OCI-LY3 (cell line): ENCODE measurements around the gene GDPD4.

Source experiments
- CTCF ChIP-seq: fragments of 200-600, 300-600 bp; sonication (generic); IDR thresholded peaks from 2 replicates; pipeline ENCODE4 v1.5.1; 2014; ENCODE audit warnings: antibody characterized with exemption, low read length, low read depth
- EZH2phosphoT487 ChIP-seq: fragments of 200-600 bp; shearing (Covaris generic); IDR thresholded peaks from 2 replicates; pipeline ENCODE4 v1.6.1; 2018; ENCODE audit warnings: antibody characterized with exemption, mixed run types, low read depth

GRCh38 chr11:77236901-77237300 is 64.6 kb downstream of the GDPD4 start:
- TF ChIP-seq CTCF (no peak), EZH2phosphoT487 (no peak)
